ENCODE results near the gene RBM41.
"Not testable (repeated sequence)": the region's sequence is repeated elsewhere in the genome, so short reads cannot be mapped to it uniquely, and the experiment has no call there.

GRCh38 chrX:107057731-107058130 lies 60.9 kb downstream of the RBM41 start:
- TF ChIP-seq POLR2A, CTCF (IDR thresholded peaks at IDR 0.05): not testable (repeated sequence)
